Ramos (cell line): ENCODE data around the gene ATP2B1.

Experiments used
- in situ Hi-C: fragments of 300-500 bp; cut with MboI; formaldehyde crosslinking; loops from one replicate; pipeline ENCODE4 v1.14.3; 2022; ENCODE audit warnings: low sequenced_read_pairs; ENCODE audit not compliant: unreplicated experiment

The ATP2B1 gene

GRCh38 chr12:89663577-89664357, 44.9 kb downstream of the ATP2B1 start:
- in situ Hi-C loops, result no loop called here

GRCh38 chr12:89662623-89663022, 46.0 kb downstream of the ATP2B1 start:
- in situ Hi-C loops, result no loop called here

DNA sequence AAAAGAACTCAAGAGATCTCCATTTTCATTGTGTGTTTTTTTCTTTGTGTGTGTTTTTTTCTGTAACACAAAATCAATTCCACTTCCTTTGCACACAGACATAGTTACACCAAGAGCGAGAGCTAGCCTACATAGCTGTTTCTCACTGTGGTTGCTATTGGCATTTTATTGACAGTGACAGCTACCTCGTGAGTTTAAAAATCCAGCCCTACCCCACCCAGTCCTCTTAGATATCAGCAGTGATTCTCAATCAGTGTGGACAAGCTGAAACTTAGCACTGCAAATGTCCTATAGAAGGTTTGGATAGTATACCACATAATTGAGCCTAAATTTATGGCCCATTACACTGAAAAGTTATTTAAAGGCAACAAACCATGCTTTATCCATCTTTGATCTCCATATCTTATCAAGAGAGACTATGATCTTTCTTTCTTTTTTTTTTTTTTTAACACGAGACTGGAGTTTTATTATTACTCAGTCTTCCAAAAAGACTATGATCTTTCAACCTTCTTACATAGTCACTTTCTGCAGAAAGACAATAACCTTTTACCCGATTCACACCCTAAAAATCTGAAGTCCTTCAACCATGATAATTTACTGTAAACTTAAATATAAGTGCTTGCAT, 46.8 kb downstream of the ATP2B1 start:
- in situ Hi-C loops, result no loop called here

GRCh38 chr12:89657739-89658138, 50.9 kb downstream of the ATP2B1 start:
- in situ Hi-C loops, result no loop called here

GRCh38 chr12:89657066-89657465, 51.6 kb downstream of the ATP2B1 start:
- in situ Hi-C loops, result no loop called here

DNA sequence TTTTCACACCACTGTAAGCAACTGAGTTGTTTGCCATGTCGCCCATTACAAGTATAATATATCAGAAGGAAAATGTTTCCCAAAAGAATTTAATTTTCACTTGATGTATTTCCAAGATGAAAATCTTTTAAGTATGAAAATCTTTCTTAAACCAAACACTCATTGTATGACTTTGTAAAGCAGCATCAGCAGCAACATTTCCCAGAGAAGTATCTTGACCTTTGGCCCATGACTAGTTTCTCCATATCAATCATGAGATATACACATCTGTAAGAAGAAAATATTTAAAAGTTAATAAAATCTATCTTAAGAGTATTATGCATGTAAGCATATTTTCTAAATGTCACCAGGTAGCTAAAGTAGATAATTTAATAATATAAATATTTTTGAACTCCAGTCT, 52.8 kb downstream of the ATP2B1 start:
- in situ Hi-C loops, result no loop called here

GRCh38 chr12:89651192-89651591, 57.4 kb downstream of the ATP2B1 start:
- in situ Hi-C loops, result no loop called here

- in situ Hi-C loops, result no loop called here
Observed at GRCh38 chr12:89650239-89650638, 58.4 kb downstream of the ATP2B1 start.

GRCh38 chr12:89649820-89650219, 58.8 kb downstream of the ATP2B1 start:
- in situ Hi-C loops, result no loop called here

DNA sequence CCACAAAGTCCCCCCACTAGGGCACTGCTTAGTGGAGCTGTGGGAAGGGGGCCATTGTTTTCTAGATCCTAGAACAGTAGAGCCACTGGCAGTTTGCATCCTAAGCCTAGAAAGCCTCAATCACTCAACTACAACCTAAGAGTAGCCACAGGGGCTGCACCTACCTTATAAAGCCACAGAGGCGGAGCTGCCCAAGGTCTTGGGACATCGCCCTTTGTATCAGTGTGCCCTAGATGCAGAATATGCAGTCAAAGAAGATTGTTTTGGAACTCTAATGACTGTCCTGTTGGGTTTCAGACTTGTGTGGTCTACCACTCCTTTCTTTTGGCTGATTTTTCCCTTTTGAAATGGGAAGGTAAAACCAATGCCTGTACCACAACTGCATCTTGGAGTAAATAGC, 59.5 kb downstream of the ATP2B1 start:
- in situ Hi-C loops, result no loop called here

DNA sequence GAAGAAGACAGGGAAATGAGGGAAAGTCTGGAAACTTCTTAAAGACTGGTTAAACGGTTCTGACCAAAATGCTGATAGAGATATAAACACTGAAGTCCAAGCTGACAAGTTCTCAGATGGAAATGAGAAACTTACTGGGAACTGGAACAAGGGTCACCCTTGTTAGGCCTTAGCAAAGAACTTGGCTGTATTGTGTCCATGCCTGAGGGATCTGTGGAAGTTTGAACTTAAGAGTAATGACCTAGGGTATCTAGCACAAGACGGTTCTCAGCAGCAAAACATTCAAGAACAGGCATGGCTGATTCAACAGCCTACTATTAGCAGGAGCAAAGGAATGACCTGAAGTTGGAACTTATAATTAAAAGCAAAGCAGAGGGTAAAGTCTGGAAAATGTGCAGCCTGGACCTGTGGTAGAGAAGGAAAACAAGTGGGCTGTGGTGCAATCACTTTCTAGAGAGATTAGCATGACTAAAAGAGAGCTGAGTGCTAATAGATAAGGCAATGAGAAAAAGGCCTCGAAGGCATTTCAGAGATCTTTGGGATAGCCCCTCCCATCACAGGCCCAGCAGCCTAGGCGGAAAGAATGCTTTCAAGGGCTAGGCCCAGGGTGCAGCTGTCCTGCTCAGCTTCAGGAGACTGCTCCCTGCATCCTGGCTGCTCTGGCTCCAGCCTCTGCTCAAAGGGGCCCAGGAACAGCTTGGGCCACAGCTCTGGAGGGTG, 60.3 kb downstream of the ATP2B1 start:
- in situ Hi-C loops, result no loop called here

DNA sequence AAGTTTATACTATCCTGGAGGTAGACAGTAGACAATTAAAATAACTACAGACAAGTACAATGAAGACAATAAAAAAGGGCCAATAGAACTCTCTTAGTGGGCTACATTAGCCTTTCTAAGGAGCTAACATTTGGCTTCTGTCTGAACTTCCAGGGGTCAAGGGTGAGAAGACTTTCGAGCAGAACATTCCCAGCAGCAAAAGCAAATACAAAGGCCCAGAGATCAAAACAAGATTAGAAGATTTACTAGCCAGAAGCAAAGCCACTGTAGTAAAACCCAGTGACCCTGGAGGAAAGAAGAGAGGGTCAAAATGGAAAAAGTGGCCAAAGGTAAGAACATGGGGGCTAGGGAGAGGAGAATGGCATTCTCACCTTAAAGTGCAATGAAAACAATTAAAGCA, 63.2 kb downstream of the ATP2B1 start:
- in situ Hi-C loops, result no loop called here

DNA sequence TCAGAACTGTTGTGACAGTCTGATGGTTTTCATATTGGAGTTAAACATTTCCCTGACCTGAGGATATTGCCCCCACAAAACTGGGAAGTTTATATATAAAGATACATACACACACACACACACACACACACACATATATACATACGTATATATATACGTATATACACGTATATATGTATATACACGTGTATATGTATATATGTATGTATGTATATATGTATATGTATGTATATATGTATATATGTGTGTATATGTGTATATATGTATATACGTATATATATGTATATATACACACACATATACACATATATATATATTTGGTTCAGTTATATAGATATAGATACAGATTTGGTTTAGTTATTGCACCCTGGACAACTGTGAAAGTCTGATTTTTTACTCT, 65.7 kb downstream of the ATP2B1 start:
- in situ Hi-C loops, result no loop called here

DNA sequence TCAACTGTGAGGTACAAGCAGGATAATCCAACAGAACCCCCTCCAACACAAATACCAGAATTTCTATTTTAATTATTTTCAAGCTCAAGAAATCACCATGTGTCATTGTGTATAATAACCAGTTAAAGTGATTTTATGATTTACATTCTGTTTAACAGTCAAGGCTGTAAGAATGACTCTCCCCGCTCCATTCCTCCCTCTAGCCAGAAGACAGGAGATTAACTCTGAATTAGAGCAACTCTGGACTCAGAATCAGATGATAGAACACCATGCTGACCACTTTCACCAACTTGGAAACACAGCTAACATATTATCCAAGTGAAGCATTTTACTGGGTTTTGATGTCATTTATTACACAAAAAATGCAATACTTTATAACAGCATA, 71.9 kb downstream of the ATP2B1 start:
- in situ Hi-C loops, result no loop called here

DNA sequence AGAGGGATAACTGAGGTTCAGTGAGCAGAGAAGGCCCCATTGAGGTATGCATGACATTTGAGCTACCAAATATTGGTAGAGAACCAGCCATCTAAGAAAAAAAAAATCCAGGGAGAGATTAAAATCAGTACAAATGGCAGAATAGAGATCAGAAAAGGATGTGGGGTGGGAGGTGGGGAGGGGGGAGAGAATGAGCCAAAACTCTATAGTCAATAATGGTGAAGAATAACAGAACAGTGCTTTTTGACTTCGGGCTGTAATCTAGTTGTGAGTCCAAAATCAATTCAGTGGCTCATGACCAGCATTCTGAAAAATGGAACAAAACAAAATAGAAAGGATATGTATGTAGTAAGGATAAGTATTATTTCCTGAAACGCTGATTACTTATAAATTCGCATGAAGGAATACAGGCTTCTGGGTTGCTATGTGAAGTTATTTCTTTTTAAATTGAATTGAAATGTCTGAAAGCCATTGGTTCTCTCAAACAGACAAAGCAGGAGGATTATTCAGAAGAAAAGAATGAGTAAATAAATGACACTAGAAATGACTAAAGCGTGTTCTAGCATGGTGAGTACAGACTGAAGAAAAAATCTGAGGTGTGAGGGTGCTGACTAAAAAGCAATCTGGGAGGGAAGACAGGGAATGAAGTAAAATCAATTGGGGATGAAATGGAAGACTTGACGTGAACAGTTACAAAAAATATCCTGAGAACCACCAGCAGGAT, 72.4 kb downstream of the ATP2B1 start:
- in situ Hi-C loops, result no loop called here

GRCh38 chr12:89634508-89634907, 74.1 kb downstream of the ATP2B1 start:
- in situ Hi-C loops, result no loop called here

GRCh38 chr12:89632778-89633177, 75.9 kb downstream of the ATP2B1 start:
- in situ Hi-C loops, result no loop called here

GRCh38 chr12:89622115-89622514, 86.5 kb downstream of the ATP2B1 start:
- in situ Hi-C loops, result no loop called here

GRCh38 chr12:89621521-89621920, 87.1 kb downstream of the ATP2B1 start:
- in situ Hi-C loops, result no loop called here

DNA sequence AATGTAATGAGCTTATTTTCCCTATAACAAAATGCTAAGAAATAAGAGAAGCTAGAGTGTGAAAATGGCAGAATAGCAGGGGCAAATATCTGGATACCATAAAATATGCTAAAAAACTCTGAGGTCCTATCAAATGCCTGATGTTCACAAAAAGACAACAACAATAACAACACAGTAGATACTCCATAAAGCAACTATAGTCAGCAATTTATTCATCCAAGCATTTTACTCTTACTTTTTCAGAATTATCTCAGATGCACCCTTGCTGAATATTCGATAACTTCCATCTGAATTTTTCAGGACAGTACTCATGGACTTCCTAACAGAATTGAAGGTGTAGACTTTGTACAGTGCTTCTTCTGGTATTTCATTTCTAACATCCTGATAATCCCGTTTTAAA, 88.9 kb downstream of the ATP2B1 start:
- in situ Hi-C loops, result no loop called here
